Gastrocnemius medialis (tissue), 4 donors: ENCODE data around the gene DGKZ. TPM values are rescaled to one million over a fixed set of nuclear protein-coding genes. Genes with fewer than 3 reads are reported as not detected.
A peak's percentile ranks its signal among the peaks of the same experiment; 100 is the strongest.

Experiments used
- ATAC-seq, 2 donors: fragments of 150-250 bp; one replicate each; pipeline ENCODE4 v1.9.1; 2016
- DNase-seq, 2 donors: peaks; one replicate each; pipeline ENCODE4 v3.0.0-alpha.2; 2019
- H3K27ac ChIP-seq, 4 donors: fragments of 200-600 bp; sonication (generic); 1 replicate in 1 of 4; 2 replicates in 3 of 4; pipeline ENCODE4 v1.5.1; 2016 to 2018; ENCODE audit warnings: mild to moderate bottlenecking in 2 of 4, moderate library complexity in 1 of 4
- H3K27me3 ChIP-seq, 3 donors: fragments of 200-600 bp; sonication (generic) in 2 of 3; 1 replicate in 1 of 3; 2 replicates in 2 of 3; pipeline versions ENCODE4 v1.5.1 to v1.6.0; 2016 to 2019; ENCODE audit warnings: mild to moderate bottlenecking in 1 of 3, moderate library complexity in 1 of 3
- H3K36me3 ChIP-seq, 2 donors: fragments of 200-600 bp; sonication (generic) in 1 of 2; one replicate each; pipeline ENCODE4 v1.5.1; 2017 to 2018
- H3K4me1 ChIP-seq, 2 donors: fragments of 200-600 bp; sonication (generic) in 1 of 2; one replicate each; pipeline ENCODE4 v1.5.1; 2016 to 2017; ENCODE audit warnings: mild to moderate bottlenecking in 2 of 2
- H3K4me3 ChIP-seq, 4 donors: fragments of 200-600 bp; sonication (generic) in 3 of 4; 1 replicate in 1 of 4; 2 replicates in 3 of 4; pipeline ENCODE4 v1.5.1; 2016 to 2019; ENCODE audit warnings: mild to moderate bottlenecking in 2 of 4
- H3K9me3 ChIP-seq, 3 donors: fragments of 200-600 bp; sonication (generic) in 2 of 3; 1 replicate in 1 of 3; 2 replicates in 2 of 3; pipeline ENCODE4 v1.5.1; 2016 to 2019
- POLR2A ChIP-seq, 2 donors: fragments of 450-650 bp; IDR thresholded peaks; one replicate each; pipeline ENCODE4 v1.6.1; 2017; ENCODE audit warnings: antibody characterized with exemption in 2 of 2, mild to moderate bottlenecking in 2 of 2, moderate library complexity in 2 of 2
- in situ Hi-C, 4 donors: fragments of 200-750 bp; cut with MboI; loops; one replicate each; pipeline versions ENCODE4 v1.15.0 to v1.8.0; 2017; ENCODE audit warnings: low sequenced_read_pairs in 4 of 4
- intact Hi-C: fragments of 100-400 bp; cut with DNase I; formaldehyde crosslinking; loops from one replicate; pipeline ENCODE4 v1.15.1; 2023; ENCODE audit warnings: low total_unique reads
- total RNA-seq, 4 donors: library from RNA; depleted of rRNA; stranded (reverse); fragments of >200 nt; gene quantifications; one replicate each; pipeline versions ENCODE4 v1.1.0 to v1.2.3, GENCODE V29; 2016
- TF ChIP-seq, protein P1 (sequence below), 5 experiments: fragments of 450-650 bp in 3 of 5; fragments of 200-600 bp in 2 of 5; sonication (generic) in 2 of 5; IDR thresholded peaks in 4 of 5; conservative IDR thresholded peaks in 1 of 5; 1 replicate in 4 of 5; 2 replicates in 1 of 5; pipeline ENCODE4 v1.5.1; 2016 to 2019; ENCODE audit warnings: antibody characterized with exemption in 5 of 5, mild to moderate bottlenecking in 3 of 5, moderate library complexity in 3 of 5

The DGKZ gene
- total RNA-seq, 4 donors from 2014 or later, result 127 to 155 (median 131) TPM

DNA sequence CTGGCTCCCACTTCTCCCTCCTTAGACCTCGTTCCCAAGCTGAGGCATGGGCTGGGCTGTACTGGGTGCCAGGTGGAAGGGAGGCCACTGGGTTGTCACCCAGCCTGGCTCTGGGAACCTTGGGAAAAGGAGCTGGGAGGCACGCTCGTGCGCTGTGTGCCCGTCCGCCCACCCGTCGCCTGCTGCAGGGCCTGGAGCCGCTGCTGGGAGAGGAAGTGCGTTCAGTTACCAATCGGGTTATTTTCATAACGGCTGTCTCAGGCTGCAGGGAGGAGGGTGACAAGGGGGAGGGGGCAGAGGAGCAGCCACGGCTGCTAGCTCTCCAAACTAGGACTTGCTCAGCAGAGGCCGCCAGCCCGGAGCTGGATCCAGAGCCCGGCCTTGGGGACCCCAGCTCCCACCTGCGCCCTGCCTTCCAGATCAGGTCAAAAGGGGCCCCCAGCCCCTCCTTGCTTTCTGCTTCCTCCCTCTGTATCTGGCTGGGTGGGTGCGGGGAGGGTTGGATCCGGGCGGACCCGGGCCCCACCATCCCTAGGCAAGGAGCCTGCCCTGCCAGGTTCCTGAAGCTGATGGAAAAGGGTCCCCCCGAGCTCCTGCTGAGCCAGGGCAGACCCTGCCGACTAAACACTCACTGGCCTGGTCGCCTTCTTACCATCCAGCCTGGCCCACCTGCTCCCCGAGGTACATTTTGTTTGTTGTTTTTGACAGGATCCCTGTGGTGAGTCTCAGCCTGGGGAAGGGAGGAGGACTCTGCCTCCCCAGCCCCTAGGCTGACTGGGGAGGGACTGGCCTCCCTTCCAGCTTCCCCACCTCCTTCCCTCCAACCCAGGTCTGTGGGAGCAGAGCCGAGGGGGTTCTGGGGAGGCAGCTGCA, 14.3 kb downstream of the DGKZ start:
- H3K9me3 ChIP-seq, result no peaks in the 10 kb centered on the region
- peaks cover 60 to 61% of the 10 kb centered on the region in 2 donors for H3K4me1 ChIP-seq
- TF ChIP-seq POLR2A (IDR thresholded peaks at IDR 0.05), result peak; percentile 94 to 96
- TF ChIP-seq, protein P1, sequence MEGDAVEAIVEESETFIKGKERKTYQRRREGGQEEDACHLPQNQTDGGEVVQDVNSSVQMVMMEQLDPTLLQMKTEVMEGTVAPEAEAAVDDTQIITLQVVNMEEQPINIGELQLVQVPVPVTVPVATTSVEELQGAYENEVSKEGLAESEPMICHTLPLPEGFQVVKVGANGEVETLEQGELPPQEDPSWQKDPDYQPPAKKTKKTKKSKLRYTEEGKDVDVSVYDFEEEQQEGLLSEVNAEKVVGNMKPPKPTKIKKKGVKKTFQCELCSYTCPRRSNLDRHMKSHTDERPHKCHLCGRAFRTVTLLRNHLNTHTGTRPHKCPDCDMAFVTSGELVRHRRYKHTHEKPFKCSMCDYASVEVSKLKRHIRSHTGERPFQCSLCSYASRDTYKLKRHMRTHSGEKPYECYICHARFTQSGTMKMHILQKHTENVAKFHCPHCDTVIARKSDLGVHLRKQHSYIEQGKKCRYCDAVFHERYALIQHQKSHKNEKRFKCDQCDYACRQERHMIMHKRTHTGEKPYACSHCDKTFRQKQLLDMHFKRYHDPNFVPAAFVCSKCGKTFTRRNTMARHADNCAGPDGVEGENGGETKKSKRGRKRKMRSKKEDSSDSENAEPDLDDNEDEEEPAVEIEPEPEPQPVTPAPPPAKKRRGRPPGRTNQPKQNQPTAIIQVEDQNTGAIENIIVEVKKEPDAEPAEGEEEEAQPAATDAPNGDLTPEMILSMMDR (IDR thresholded peaks at IDR 0.05 in 4 of 5, conservative IDR thresholded peaks at IDR 0.05 in 1 of 5), result peak in 1 of 5 experiments; percentile 10
- H3K36me3 ChIP-seq, result no peaks in the 10 kb centered on the region
- no peaks in the 10 kb centered on the region for H3K27me3 ChIP-seq
- peak overlapping the region; percentile 67 to 77 (median 74) for H3K4me3 ChIP-seq
- ATAC-seq (peak; percentile 69 to 74), DNase-seq (peak; percentile 85 to 94)
- intact Hi-C loops, result loop anchor here (5.0 to 10.0 kb wide), 3 partner anchors 341 to 1063 kb away; partner anchors contain the start of genes ARHGAP1, PACSIN3, PSMC3 and ZNF408
- in situ Hi-C loops, result no loop called here
- H3K27ac ChIP-seq, result peak overlapping the region; percentile 98 to 100 (median 98)

DNA sequence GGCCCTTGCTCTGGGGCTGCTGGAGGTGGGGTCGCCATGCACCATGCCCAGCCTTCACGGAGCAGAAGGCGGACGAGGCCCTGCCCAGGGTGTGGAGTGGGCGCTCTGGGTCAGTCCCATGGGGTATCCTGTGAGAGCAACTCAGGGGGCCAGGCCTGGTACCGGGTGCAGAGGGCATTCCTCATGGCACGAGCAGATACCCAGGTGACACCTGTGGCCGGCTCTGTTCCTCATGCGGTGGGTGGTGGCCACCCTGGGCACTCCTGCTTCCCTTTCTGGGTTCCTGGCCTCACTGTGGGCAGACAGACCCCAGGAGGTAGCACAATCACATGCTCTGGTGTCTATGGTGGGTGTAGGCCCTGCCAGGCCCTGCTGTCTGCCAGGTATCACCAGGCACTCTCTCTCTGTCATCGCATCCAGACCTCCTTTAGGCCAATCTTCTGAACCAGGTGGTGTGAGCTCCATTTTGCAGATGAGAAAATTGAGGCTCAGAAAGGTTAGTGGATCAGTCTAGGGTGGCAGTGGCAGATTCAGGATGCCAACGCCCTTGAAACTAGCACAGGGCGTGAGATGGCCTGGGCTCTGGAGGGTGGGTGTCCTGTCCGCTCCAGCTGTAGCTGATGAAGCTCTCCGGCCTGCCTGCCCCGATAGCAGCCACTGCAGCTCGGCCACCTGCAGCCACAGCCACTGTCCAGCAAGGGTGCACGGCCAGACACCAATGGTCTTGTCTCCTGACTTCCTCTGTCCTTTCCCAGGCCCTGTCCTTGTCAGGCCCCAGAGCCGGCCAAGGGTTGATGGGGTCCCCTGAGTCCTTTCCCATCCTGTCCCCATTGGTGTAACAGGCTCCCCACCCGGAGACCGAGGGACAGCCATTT, 15.1 kb downstream of the DGKZ start:
- intact Hi-C loops, result loop anchor here (1.0 to 10.0 kb wide), 4 partner anchors 15 to 1062 kb away; partner anchors contain the start of genes ARHGAP1, DGKZ, PACSIN3 and PSMC3
- Histone ChIP-seq H3K27ac (peak overlapping the region; percentile 98 to 100 (median 98)), H3K9me3 (no peaks in the 10 kb centered on the region), H3K4me3 (peak overlapping the region; percentile 67 to 77 (median 74)), H3K27me3 (no peaks in the 10 kb centered on the region), H3K4me1 (peaks cover 69% of the 10 kb centered on the region in 2 donors), H3K36me3 (no peaks in the 10 kb centered on the region)
- ATAC-seq (peak; percentile 0), DNase-seq (peak in 1 of 2 donors; percentile 41)
- in situ Hi-C loops, result no loop called here
- TF ChIP-seq, protein P1 (IDR thresholded peaks at IDR 0.05 in 4 of 5, conservative IDR thresholded peaks at IDR 0.05 in 1 of 5), result no peak
- no peak for TF ChIP-seq POLR2A (IDR thresholded peaks at IDR 0.05)

DNA sequence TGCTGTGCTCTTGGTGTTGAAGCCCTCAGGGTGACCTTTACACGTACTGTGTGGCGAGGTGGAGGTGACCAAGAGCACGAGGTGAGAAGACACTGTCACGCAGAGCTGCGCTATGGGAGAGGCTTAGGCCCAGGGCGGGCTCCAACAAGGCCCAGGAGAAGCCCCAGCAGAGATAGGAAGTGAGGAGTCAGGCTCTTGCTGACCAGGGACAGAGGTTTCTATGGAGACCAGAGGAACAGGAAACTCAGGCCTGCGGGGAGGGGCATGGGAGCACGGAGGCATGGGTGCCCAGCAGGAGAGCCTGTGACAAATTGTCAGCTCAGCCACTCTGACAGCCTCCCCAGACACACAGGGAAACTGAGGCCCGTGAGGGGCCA, 15.8 kb downstream of the DGKZ start:
- Histone ChIP-seq H3K9me3 (no peaks in the 10 kb centered on the region), H3K27me3 (no peaks in the 10 kb centered on the region), H3K4me1 (peaks cover 69 to 74% of the 10 kb centered on the region in 2 donors), H3K4me3 (peak overlapping the region; percentile 67 to 77 (median 74)), H3K36me3 (peaks cover 0 to 3% of the 10 kb centered on the region in 2 donors), H3K27ac (peak overlapping the region; percentile 98 to 100 (median 98))
- TF ChIP-seq, protein P1 (IDR thresholded peaks at IDR 0.05 in 4 of 5, conservative IDR thresholded peaks at IDR 0.05 in 1 of 5), result no peak
- TF ChIP-seq POLR2A (IDR thresholded peaks at IDR 0.05), result no peak
- ATAC-seq (peak; percentile 45 to 59), DNase-seq (peak; percentile 64 to 81)
- in situ Hi-C loops (no loop called here), intact Hi-C loops (loop anchor here (1.0 to 10.0 kb wide), 4 partner anchors 16 to 1062 kb away; partner anchors contain the start of genes ARHGAP1, DGKZ, PACSIN3 and PSMC3)

DNA sequence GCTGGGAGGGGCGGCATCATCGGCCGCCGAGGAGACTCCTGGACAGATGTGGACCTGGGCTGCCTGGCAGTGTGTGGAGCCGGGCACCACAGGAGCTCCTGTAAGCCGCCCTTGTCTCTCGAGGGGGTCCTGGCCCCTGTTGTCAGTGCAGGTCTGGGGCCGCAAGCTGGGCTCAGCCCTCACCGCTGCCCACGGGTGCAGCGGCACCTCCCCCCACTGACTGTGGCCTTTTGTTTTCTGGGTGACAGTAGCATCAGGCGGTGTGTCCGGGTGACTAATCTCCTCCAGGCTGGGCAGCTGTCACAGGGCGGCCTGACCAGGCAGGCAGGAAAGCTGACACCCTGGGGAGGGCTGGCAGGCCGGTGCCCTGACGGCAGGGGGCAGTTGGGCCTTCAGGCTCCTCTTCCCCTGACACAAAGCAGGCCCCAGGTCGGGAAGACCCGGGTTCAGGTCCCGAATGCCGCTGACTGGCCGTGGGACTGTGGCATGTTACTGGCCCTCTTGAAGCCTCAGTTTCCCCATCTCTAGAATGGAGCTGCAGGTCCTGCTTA, 16.3 kb downstream of the DGKZ start:
- DNase-seq, result peak; percentile 95 to 98
- TF ChIP-seq, protein P1 (IDR thresholded peaks at IDR 0.05 in 4 of 5, conservative IDR thresholded peaks at IDR 0.05 in 1 of 5), result peak; percentile 35 to 66 (median 62)
- peak; percentile 95 to 96 for TF ChIP-seq POLR2A (IDR thresholded peaks at IDR 0.05)
- no peaks in the 10 kb centered on the region for H3K9me3 ChIP-seq
- in situ Hi-C loops, result no loop called here
- intact Hi-C loops, result loop anchor here (1.0 to 10.0 kb wide), 4 partner anchors 16 to 1061 kb away; partner anchors contain the start of genes ARHGAP1, DGKZ, PACSIN3 and PSMC3
- peak overlapping the region; percentile 67 to 77 (median 74) for H3K4me3 ChIP-seq
- H3K36me3 ChIP-seq, result peaks cover 0 to 8% of the 10 kb centered on the region in 2 donors
- ATAC-seq, result peak; percentile 63 to 69
- H3K4me1 ChIP-seq, result peaks cover 69 to 74% of the 10 kb centered on the region in 2 donors
- peak overlapping the region; percentile 98 to 100 (median 98) for H3K27ac ChIP-seq
- H3K27me3 ChIP-seq, result no peaks in the 10 kb centered on the region
